Esophagus muscularis mucosa (tissue), 4 donors: ENCODE results near the gene GAS1. TPM values are rescaled to one million over a fixed set of nuclear protein-coding genes. Genes with fewer than 3 reads are reported as not detected.
A peak's percentile ranks its signal among the peaks of the same experiment; 100 is the strongest.

Experiments used
- DNase-seq: peaks from one replicate; pipeline ENCODE4 v3.0.0-alpha.2; 2017; ENCODE audit errors: extremely low spot score
- H3K27ac ChIP-seq, 4 donors: fragments of 200-600 bp; sonication (generic); replicated peaks in 1 of 4; 1 replicate in 3 of 4; 2 replicates in 1 of 4; pipeline ENCODE4 v1.5.1; 2016 to 2019; ENCODE audit warnings: mild to moderate bottlenecking in 1 of 4
- H3K27me3 ChIP-seq, 4 donors: fragments of 200-600 bp; sonication (generic); one replicate each; pipeline versions ENCODE4 v1.5.1 to v1.6.0; 2016 to 2019
- H3K36me3 ChIP-seq, 4 donors: fragments of 200-600 bp; sonication (generic); one replicate each; pipeline ENCODE4 v1.5.1; 2016 to 2019
- H3K4me1 ChIP-seq, 4 donors: fragments of 200-600 bp; sonication (generic); one replicate each; pipeline ENCODE4 v1.5.1; 2016 to 2019
- H3K4me3 ChIP-seq, 4 donors: fragments of 200-600 bp; sonication (generic); 1 replicate in 2 of 4; 2 replicates in 2 of 4; pipeline ENCODE4 v1.5.1; 2016 to 2019; ENCODE audit warnings: mild to moderate bottlenecking in 4 of 4, moderate library complexity in 1 of 4
- H3K9me3 ChIP-seq, 4 donors: fragments of 200-600 bp; sonication (generic); 1 replicate in 3 of 4; 2 replicates in 1 of 4; pipeline ENCODE4 v1.5.1; 2016 to 2019
- EP300 ChIP-seq: sonication (generic); formaldehyde crosslinking; IDR thresholded peaks from one replicate; pipeline ENCODE4 v1.6.1; 2017; ENCODE audit warnings: antibody characterized with exemption
- POLR2A ChIP-seq: fragments of 450-650 bp; IDR thresholded peaks from one replicate; pipeline ENCODE4 v1.6.1; 2017; ENCODE audit warnings: antibody characterized with exemption, moderate library complexity, mild to moderate bottlenecking, low read depth
- POLR2AphosphoS5 ChIP-seq, 2 donors: sonication (generic); formaldehyde crosslinking; IDR thresholded peaks; one replicate each; pipeline ENCODE4 v1.6.1; 2017; ENCODE audit warnings: antibody characterized with exemption in 2 of 2
- WGBS: methylation state at CpG from one replicate; pipeline ENCODE4 v1.1.5; 2018; 5-methylcytosine and 5-hydroxymethylcytosine counted together
- intact Hi-C: fragments of 100-400 bp; cut with DNase I; formaldehyde crosslinking; loops from one replicate; pipeline ENCODE4 v1.15.1; 2023
- total RNA-seq, 4 donors: library from RNA; depleted of rRNA; stranded (reverse); fragments of >200 nt; gene quantifications; one replicate each; pipeline versions ENCODE4 v1.1.0 to v1.2.1, GENCODE V29; 2016
- TF ChIP-seq, protein P1 (sequence below), 3 experiments: fragments of 200-600 bp in 2 of 3; fragments of 450-650 bp in 1 of 3; sonication (generic) in 2 of 3; IDR thresholded peaks; one replicate each; pipeline ENCODE4 v1.5.1; 2017 to 2019; ENCODE audit warnings: antibody characterized with exemption in 3 of 3, mild to moderate bottlenecking in 2 of 3, moderate library complexity in 1 of 3

The GAS1 gene
- total RNA-seq, 4 donors from 2014 or later = 47.4 to 152 (median 86.5) TPM

DNA sequence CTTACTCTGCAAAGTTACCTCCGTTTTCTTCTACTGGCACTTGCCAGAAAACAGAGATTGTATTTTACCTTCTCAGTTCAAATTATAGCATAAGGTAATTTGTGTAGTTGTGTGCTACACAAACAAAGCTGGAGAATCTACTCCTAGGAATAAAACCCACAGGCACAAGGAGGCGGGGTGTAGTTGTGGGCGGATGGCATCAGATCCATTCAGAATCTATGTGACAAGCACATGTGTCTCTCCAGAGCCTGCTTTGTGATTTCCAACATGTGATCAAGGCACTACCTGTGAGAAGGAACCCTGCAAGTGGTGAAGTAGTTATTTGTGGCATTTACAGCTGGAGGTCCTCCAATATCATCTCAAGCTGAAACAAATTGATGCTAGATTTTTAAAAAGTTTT is 39.0 kb downstream of the GAS1 start:
- H3K9me3 ChIP-seq = peaks cover 0 to 4% (median 0%) of the 10 kb centered on the region in 4 donors
- H3K27me3 ChIP-seq = peaks cover 0 to 4% (median 0%) of the 10 kb centered on the region in 4 donors
- 97% methylated on average over 3 of the region's 3 CpGs for WGBS
- no peak overlapping the region for H3K4me3 ChIP-seq
- no peak for DNase-seq
- peaks cover 0 to 4% (median 3%) of the 10 kb centered on the region in 4 donors for H3K4me1 ChIP-seq
- H3K27ac ChIP-seq = no peak overlapping the region
- no peaks in the 10 kb centered on the region for H3K36me3 ChIP-seq
- TF ChIP-seq EP300 = no peak
- intact Hi-C loops = no loop called here

DNA sequence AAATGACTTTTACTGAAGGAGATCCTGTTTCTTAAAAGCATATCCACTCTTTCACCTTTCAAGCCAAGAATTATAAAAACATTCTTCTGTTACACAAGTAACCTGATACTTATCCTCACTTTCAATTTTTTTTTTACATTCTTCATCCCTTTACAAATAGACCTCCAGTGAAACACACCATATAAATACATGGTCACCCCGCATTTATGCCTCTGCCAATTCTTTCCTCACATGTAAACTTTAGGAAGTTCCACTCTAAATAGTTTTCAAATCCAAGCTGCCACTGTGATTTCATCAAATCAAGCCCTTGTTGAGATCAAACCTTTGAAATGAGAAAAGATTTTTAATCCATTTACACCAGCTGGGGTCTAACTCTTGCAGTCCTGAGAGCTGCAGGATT is 40.0 kb downstream of the GAS1 start:
- peaks cover 0 to 13% (median 3%) of the 10 kb centered on the region in 4 donors for H3K27me3 ChIP-seq
- DNase-seq = no peak
- no peak overlapping the region for H3K4me3 ChIP-seq
- H3K4me1 ChIP-seq = peaks cover 0 to 13% (median 10%) of the 10 kb centered on the region in 4 donors
- intact Hi-C loops = no loop called here
- TF ChIP-seq EP300 (no peak), POLR2AphosphoS5 (IDR thresholded peaks at IDR 0.05) (no peak), POLR2A (no peak)
- TF ChIP-seq, protein P1, sequence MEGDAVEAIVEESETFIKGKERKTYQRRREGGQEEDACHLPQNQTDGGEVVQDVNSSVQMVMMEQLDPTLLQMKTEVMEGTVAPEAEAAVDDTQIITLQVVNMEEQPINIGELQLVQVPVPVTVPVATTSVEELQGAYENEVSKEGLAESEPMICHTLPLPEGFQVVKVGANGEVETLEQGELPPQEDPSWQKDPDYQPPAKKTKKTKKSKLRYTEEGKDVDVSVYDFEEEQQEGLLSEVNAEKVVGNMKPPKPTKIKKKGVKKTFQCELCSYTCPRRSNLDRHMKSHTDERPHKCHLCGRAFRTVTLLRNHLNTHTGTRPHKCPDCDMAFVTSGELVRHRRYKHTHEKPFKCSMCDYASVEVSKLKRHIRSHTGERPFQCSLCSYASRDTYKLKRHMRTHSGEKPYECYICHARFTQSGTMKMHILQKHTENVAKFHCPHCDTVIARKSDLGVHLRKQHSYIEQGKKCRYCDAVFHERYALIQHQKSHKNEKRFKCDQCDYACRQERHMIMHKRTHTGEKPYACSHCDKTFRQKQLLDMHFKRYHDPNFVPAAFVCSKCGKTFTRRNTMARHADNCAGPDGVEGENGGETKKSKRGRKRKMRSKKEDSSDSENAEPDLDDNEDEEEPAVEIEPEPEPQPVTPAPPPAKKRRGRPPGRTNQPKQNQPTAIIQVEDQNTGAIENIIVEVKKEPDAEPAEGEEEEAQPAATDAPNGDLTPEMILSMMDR (IDR thresholded peaks at IDR 0.05) = no peak
- 50% methylated on average over 1 of the region's 1 CpG for WGBS
- peaks cover 0 to 4% (median 0%) of the 10 kb centered on the region in 4 donors for H3K9me3 ChIP-seq
- no peak overlapping the region for H3K27ac ChIP-seq
- H3K36me3 ChIP-seq = no peaks in the 10 kb centered on the region

DNA sequence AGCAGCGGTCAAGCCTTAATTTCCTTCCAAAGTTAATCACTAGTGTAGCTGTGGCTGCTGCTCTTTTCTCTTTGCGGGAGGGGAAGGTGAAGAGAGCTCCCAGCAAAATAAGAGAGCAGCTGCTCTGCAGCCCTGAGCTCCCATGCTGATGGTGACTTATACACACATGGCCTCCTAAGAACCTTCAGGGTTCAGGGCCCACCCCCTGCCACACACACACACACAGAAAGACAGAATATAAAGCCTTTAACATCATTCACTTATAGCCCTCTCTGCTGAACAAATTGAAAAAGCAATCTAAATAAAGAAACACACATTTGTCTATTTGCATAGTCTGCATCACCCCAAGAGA is 43.6 kb downstream of the GAS1 start:
- peaks cover 0 to 4% (median 0%) of the 10 kb centered on the region in 4 donors for H3K9me3 ChIP-seq
- peak; percentile 91 for DNase-seq
- peaks cover 0 to 19% (median 3%) of the 10 kb centered on the region in 4 donors for H3K27me3 ChIP-seq
- TF ChIP-seq EP300 (no peak), POLR2A (no peak), POLR2AphosphoS5 (IDR thresholded peaks at IDR 0.05) (no peak)
- TF ChIP-seq, protein P1 (IDR thresholded peaks at IDR 0.05) = no peak
- H3K36me3 ChIP-seq = no peaks in the 10 kb centered on the region
- WGBS = 78% methylated on average over 2 of the region's 2 CpGs
- H3K4me1 ChIP-seq = peaks cover 0 to 13% (median 10%) of the 10 kb centered on the region in 4 donors
- no peak overlapping the region for H3K4me3 ChIP-seq
- no peak overlapping the region for H3K27ac ChIP-seq
- intact Hi-C loops = no loop called here

DNA sequence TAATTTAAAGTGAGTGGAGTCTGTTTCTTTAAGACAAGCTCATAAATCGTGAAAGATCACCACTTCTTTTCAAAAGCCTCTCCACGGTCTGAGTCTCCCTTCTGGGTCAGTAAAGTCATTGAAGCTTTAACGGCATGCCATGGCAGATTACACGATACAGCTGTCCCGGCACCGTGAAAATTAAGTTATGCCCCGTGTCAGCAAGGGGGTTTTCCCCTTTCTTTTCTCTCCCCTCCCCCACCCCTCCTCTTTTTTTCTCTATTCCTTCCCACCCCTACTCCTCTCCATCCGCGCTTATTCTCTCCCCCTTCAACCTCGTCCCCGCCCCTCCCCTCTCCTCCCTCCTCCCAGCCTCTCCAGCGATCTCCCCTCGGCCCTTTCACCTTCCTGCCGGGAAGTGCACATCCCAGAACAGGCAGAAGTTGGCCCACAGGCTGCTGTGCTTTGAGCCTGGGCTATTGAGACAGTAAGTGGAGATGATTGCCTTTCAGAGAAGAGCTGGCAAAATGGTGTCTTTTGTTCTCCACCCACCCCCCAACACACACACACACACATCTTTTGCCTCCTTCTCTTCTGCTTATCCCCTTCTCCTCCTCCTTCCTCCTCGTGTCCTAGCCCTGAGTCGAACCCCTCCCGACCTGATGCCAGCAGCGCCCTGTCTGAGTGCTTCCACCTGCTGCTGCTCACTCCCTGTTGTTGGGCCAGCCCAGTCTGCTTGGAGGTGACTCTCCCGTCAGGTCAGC is 44.1 kb downstream of the GAS1 start:
- Histone ChIP-seq H3K9me3 (peaks cover 0 to 4% (median 0%) of the 10 kb centered on the region in 4 donors), H3K27ac (no peak overlapping the region), H3K27me3 (peaks cover 0 to 19% (median 3%) of the 10 kb centered on the region in 4 donors), H3K36me3 (no peaks in the 10 kb centered on the region), H3K4me3 (peak overlapping the region in 2 of 4 donors; percentile 17 to 27), H3K4me1 (peaks cover 0 to 13% (median 10%) of the 10 kb centered on the region in 4 donors)
- DNase-seq = peak; percentile 72
- TF ChIP-seq, protein P1 (IDR thresholded peaks at IDR 0.05) = no peak
- WGBS = 28% methylated on average over 19 of the region's 19 CpGs
- intact Hi-C loops = no loop called here

DNA sequence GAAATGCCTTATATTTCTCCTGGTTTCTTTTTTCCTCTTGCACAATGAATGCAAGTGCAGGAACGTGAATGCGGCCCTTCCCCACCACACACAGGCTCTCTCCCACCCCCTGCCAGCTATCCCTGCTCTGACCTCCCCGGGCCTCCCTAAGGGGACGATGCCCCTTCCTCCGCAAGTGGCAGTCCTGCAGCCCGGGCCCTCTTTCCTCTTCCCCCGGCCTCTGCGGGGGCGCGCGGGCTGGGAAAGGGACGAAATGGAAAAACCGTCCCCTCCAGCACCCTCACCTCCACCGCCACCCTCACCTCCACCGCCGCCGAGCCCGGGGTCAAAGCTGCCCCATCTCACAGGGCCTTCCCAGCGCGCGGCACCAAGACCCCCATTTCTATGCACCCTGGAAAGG is 44.7 kb downstream of the GAS1 start:
- TF ChIP-seq EP300 = no peak
- no peak for TF ChIP-seq POLR2AphosphoS5 (IDR thresholded peaks at IDR 0.05)
- TF ChIP-seq POLR2A = no peak
- TF ChIP-seq, protein P1 (IDR thresholded peaks at IDR 0.05) = no peak
- Histone ChIP-seq H3K36me3 (no peaks in the 10 kb centered on the region), H3K4me3 (peak overlapping the region in 2 of 4 donors; percentile 17 to 27), H3K27me3 (peaks cover 0 to 19% (median 3%) of the 10 kb centered on the region in 4 donors), H3K4me1 (peaks cover 0 to 13% (median 10%) of the 10 kb centered on the region in 4 donors), H3K9me3 (peaks cover 0 to 4% (median 0%) of the 10 kb centered on the region in 4 donors), H3K27ac (no peak overlapping the region)
- no peak for DNase-seq
- WGBS = 44% methylated on average over 21 of the region's 21 CpGs
- intact Hi-C loops = no loop called here
